ENCODE results near the gene MSL3B.

MSL3B gene

GRCh38 chr2:233852056-233852455 is 16.1 kb downstream of the MSL3B start:
- DNase-seq (ENCODE audit: low read depth) = no peak

DNA sequence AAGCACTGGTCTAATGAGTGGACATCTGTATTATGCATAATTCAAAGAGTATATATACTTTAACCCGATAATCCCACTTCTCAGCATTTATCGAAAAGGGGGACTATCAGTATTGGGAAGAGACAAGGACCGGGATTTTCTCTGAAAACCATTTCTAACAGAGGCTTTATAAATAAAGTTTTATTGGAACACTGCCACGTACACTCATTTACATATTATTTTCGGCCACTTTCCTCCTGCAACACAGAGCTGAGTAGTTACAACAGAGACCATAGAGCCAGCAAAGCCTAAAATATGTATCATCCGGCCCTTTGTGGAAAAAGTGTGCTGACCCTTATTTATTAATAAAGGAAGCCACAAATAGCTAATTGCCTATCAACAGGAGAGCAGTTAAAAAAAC is 17.0 kb downstream of the MSL3B start:
- no peak for DNase-seq (ENCODE audit: low read depth)

GRCh38 chr2:233850745-233851144 is 17.4 kb downstream of the MSL3B start:
- DNase-seq (ENCODE audit: low read depth) = no peak

- no peak for DNase-seq (ENCODE audit: low read depth)
Measured at GRCh38 chr2:233849607-233850271, 18.4 kb downstream of the MSL3B start.

DNA sequence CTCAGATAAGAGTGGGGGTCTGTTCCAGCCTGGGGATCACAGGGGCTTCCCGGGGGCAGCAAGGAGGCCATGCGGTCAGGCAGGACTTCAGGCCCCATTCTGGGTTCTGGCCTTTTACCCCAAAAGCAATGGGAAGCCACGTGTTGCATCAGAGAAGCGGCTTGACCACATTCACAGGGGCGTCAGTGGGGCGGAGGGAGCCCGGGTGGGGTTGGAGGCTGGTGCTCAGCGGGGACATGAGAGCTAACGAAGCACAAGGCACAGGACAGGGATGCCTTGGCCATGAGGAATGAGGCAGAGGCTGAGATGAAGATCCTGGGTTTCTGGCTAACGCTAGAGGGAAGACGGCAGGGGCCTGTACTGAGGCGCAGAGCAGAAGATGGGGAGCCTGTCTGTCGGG is 19.9 kb downstream of the MSL3B start:
- no peak for DNase-seq (ENCODE audit: low read depth)

- DNase-seq (ENCODE audit: low read depth) = no peak
Measured at GRCh38 chr2:233847248-233847898, 20.8 kb downstream of the MSL3B start.

DNA sequence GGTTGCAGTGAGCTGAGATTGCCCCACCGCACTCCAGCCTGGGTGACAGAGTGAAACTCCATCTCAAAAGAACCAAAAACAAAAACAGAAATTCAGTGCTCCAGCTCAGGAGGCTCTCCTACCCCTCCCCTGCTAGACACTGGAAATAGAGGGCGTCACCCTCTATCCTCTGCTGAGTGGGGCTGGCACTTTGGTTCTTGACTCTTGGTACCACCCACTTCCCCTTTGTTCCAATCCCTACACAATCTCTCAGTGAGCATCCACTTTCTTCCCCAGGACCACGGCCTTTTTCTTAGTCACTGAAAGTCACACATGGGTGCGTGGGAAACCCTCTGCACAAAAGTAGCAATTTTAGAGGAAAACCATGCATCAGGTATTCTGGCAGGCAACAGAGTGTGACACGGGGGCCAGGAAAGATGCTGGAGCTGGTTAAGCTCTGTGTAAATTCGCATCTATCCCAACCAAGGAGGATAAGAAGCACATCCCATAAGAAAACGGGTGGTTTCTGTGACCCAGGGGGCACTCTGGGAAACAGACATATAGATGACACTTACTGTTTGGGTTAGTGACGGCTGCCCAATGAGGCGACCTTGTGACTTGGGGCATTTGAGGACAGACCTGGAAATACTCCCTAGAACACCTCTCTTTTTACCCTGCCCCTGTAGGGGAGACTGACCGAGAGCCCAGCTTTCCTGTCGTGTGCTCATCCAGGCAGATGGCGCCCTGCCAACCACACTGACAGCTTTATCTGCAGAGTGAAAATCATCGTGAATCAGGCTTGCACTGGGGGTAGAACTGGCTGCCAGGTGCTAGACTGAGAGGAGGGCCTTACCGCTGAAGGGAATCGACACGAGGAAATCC is 21.6 kb downstream of the MSL3B start:
- DNase-seq (ENCODE audit: low read depth) = no peak

DNA sequence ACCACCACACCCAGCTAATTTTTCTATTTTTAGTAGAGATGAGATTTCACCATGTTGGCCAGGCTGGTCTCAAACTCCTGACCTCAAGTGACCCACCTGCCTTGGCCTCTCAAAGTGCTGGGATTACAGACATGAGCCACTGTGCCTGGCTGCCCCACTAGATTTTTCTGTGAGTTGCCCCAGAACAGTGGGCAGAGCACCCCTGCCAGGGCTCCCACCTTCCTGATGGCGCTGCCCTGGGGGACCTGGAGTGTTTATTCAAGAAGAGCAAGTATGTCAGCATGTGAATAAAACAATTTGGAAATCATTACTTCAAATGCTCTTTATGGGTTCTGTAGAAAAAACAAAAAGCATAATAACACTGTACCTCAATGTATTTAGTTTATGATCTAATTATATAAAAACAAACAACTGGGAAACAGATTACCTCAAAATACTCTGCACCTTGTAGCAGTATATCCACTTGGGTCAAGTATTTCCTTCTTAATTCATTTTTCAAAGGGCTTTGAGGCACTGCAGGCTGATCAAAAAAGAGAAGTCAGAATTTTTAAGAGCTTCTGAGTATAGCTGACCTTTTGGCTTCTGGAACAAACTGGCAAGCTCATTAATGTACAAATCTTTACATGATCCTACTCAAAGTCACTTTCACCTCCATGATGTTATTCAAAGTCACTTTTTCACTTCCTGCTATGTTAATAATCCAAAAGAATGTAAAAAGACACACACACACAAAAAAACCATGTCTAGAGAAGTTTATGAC is 22.7 kb downstream of the MSL3B start:
- no peak for DNase-seq (ENCODE audit: low read depth)

DNA sequence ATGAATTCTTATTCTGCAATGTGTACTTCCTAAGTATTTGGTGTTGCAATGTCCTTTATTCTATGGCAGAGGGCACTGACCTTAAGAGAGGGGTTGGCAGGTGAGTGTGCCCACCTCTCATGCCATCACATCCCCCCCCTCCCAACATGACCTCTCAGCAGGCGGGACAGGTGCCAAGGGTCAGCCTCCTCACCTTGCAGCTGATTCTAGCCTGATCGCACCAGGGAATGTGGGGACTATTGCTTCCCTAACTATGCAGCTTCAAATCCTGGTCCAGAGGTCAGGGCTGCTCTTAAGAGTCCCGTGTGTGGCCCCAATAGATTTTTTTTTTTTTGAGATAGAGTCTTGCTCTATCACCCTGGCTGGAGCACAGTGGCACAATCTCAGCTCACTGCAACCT is 23.4 kb downstream of the MSL3B start:
- DNase-seq (ENCODE audit: low read depth) = no peak

DNA sequence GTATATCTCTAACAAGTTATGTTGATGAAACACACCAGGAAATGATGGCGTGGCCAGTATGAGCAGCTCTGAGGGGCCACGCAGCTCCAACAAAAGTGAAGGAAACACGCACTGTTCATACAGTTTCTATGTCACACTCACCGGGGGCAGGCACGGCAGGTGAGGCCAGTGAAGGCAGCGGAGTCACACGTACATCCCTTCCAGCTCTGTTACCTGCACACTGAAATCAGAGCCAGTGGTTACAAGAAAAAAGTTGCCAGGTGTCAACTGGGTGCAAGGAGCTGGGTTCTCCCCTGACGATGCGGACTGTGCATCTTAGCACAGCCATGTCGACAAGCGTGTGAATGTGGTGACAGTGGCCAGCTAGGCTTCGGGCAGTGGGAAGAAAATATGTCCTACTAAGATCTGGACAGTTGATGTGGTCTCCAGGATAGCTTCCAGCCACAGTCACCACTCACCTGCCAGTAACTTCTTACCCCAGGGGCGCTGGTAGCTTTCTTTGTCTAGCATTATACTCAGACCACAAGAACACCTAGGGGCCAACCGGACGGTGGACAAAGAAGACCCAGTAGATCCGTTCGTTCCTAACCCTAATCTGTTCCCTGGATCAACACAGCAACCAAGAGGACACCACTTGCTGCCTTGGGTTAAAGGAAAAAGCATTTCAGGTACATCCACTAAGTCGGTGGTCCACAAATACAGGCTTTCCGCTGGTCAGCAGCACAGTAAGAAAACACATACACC is 23.9 kb downstream of the MSL3B start:
- DNase-seq (ENCODE audit: low read depth) = no peak

GRCh38 chr2:233841183-233841582 is 27.0 kb downstream of the MSL3B start:
- DNase-seq (ENCODE audit: low read depth) = no peak

GRCh38 chr2:233840520-233840919 is 27.7 kb downstream of the MSL3B start:
- DNase-seq (ENCODE audit: low read depth) = no peak

DNA sequence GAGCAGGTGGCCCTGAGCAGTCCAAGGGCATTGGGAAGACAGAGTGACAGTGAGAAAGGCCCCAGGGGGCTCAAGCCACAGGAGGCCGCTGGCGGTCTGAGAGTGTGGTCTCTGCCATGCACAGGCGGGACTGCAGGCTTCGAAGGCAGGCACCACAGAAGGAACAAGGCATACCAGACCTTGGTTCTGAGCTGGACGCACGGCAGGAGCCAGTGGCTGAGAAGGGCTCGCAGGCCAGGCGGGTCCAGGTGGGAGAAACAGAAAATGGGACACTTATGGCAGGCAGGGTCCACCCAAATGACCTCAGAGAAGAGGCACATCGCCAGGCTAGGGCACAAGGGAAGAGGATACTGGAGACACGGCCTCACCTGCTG is 28.8 kb downstream of the MSL3B start:
- DNase-seq (ENCODE audit: low read depth) = no peak

DNA sequence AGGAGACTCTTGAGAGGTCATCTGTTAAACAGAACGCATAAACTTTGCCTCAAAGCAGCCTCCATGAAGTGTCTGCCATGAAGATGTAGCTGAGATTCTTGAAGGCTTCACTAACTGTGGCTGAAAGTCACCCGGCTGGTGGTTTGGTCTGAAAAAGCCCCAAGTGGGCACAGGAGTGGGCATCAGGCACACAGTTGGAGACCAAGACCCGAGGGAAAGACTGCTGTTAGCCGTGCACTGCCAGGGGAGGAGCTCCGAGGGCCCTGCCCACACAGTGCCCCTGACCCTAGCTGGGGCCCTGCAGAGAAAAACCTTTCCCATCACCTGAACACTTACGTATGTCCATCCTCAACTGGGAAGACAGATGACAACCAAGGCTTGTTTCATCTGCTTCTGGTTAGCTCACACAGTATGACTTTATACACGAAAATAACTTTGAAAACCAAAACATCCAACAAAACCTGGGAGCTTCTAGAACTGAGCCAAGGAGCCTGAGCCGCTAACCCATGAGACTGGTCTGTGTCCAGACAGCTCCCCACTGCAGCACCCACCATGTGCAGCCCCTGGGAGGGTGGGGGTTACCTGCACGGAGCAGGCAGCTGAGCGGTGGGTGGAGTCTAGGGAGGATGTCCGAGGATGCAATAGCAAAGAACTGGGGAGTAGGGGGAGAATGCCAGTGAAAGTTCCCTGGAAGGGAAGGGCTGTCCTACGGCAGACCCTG is 29.3 kb downstream of the MSL3B start:
- no peak for DNase-seq (ENCODE audit: low read depth)

- no peak for DNase-seq (ENCODE audit: low read depth)
Measured at GRCh38 chr2:233838251-233838650, 29.9 kb downstream of the MSL3B start.

- DNase-seq (ENCODE audit: low read depth) = no peak
Measured at GRCh38 chr2:233837694-233838229, 30.4 kb downstream of the MSL3B start.

DNA sequence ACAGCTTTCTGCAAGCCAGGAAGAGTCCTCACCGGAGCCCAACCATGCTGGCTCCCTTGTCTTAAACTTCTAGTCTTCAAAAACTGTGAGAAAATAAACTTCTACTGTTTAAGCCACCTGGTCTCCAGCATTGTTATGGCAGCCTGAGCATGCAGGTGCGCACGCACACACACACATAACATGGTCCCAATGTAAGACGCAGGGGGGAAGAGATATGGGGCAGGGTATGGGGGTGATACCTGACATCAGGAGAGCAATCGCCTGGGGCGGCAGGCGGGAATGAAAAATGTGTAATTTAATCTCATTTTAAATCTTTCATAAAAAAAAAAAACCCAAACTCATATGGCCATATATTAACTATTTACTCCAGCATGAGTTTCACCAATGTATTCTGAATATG is 31.8 kb downstream of the MSL3B start:
- DNase-seq (ENCODE audit: low read depth) = no peak

- no peak for DNase-seq (ENCODE audit: low read depth)
Measured at GRCh38 chr2:233835230-233836186, 32.7 kb downstream of the MSL3B start.

GRCh38 chr2:233833345-233833744 is 34.8 kb downstream of the MSL3B start:
- DNase-seq (ENCODE audit: low read depth) = no peak

Data from stromal cell of bone marrow (primary cell).